Ectodermal cell (in vitro differentiated cells): Measurements from ENCODE around the gene ECT2L.

Experiments used
- H3K27ac ChIP-seq: 2 replicates; pipeline ENCODE4 v1.7.0; 2013; ENCODE audit warnings: mild to moderate bottlenecking, low read depth, low read length; ENCODE audit not compliant: insufficient read depth, poor library complexity, severe bottlenecking
- H3K27me3 ChIP-seq: 2 replicates; pipeline ENCODE4 v1.7.0; 2013; ENCODE audit warnings: mild to moderate bottlenecking, low read length; ENCODE audit not compliant: insufficient read depth, control insufficient read depth, poor library complexity, severe bottlenecking
- H3K36me3 ChIP-seq: one replicate; pipeline ENCODE4 v1.7.0; 2013; ENCODE audit warnings: low read length; ENCODE audit not compliant: control insufficient read depth, insufficient read depth
- H3K4me1 ChIP-seq: one replicate; pipeline ENCODE4 v1.7.0; 2013; ENCODE audit warnings: low read length; ENCODE audit not compliant: control insufficient read depth, insufficient read depth
- H3K4me3 ChIP-seq: 2 replicates; pipeline ENCODE4 v1.7.0; 2013; ENCODE audit warnings: low read depth, low read length, control low read depth; ENCODE audit not compliant: insufficient read depth
- H3K9me3 ChIP-seq: 2 replicates; pipeline ENCODE4 v1.7.0; 2013; ENCODE audit warnings: mild to moderate bottlenecking, low read length, moderate library complexity; ENCODE audit not compliant: control insufficient read depth
- WGBS, 2 experiments: methylation state at CpG; one replicate each; pipeline ENCODE4 v1.1.7; 2013; ENCODE audit warnings: missing lambda C conversion rate in 2 of 2; 5-methylcytosine and 5-hydroxymethylcytosine counted together

ECT2L gene

GRCh38 chr6:138778331-138778730, 17.6 kb upstream of the ECT2L start:
- no peaks in the 10 kb centered on the region for H3K36me3 ChIP-seq
- WGBS, 2 experiments, result 89 to 91% methylated on average over 6 of the region's 6 CpGs
- no peak overlapping the region for H3K4me3 ChIP-seq
- no peaks in the 10 kb centered on the region for H3K9me3 ChIP-seq
- H3K27me3 ChIP-seq, result no peaks in the 10 kb centered on the region
- H3K27ac ChIP-seq, result no peak overlapping the region
- H3K4me1 ChIP-seq, result no peaks in the 10 kb centered on the region

GRCh38 chr6:138782243-138782642, 13.6 kb upstream of the ECT2L start:
- H3K36me3 ChIP-seq, result no peaks in the 10 kb centered on the region
- H3K27ac ChIP-seq, result no peak overlapping the region
- H3K9me3 ChIP-seq, result no peaks in the 10 kb centered on the region
- H3K4me1 ChIP-seq, result no peaks in the 10 kb centered on the region
- WGBS, 2 experiments, result 88 to 93% methylated on average over 4 of the region's 4 CpGs
- H3K27me3 ChIP-seq, result no peaks in the 10 kb centered on the region
- no peak overlapping the region for H3K4me3 ChIP-seq

GRCh38 chr6:138785079-138785478, 10.8 kb upstream of the ECT2L start:
- 93 to 95% methylated on average over 4 of the region's 4 CpGs for WGBS, 2 experiments
- H3K4me3 ChIP-seq, result no peak overlapping the region
- no peaks in the 10 kb centered on the region for H3K27me3 ChIP-seq
- no peaks in the 10 kb centered on the region for H3K9me3 ChIP-seq
- no peaks in the 10 kb centered on the region for H3K4me1 ChIP-seq
- no peaks in the 10 kb centered on the region for H3K36me3 ChIP-seq
- no peak overlapping the region for H3K27ac ChIP-seq

GRCh38 chr6:138785980-138786379, 9.9 kb upstream of the ECT2L start:
- H3K27ac ChIP-seq, result no peak overlapping the region
- H3K4me3 ChIP-seq, result no peak overlapping the region
- no peaks in the 10 kb centered on the region for H3K36me3 ChIP-seq
- WGBS, 2 experiments, result 90 to 93% methylated on average over 3 of the region's 3 CpGs
- H3K27me3 ChIP-seq, result no peaks in the 10 kb centered on the region
- H3K9me3 ChIP-seq, result no peaks in the 10 kb centered on the region
- H3K4me1 ChIP-seq, result no peaks in the 10 kb centered on the region

GRCh38 chr6:138787138-138787537, 8.7 kb upstream of the ECT2L start:
- no peak overlapping the region for H3K27ac ChIP-seq
- WGBS, 2 experiments, result 92% methylated on average over 1 of the region's 1 CpG; no CpG with 5 or more reads in 1 of the 2 experiments
- H3K4me3 ChIP-seq, result no peak overlapping the region
- no peaks in the 10 kb centered on the region for H3K9me3 ChIP-seq
- no peaks in the 10 kb centered on the region for H3K4me1 ChIP-seq
- no peaks in the 10 kb centered on the region for H3K27me3 ChIP-seq
- H3K36me3 ChIP-seq, result no peaks in the 10 kb centered on the region

- Histone ChIP-seq H3K4me1 (no peaks in the 10 kb centered on the region), H3K27ac (no peak overlapping the region), H3K4me3 (no peak overlapping the region), H3K27me3 (peaks cover 21% of the 10 kb centered on the region), H3K36me3 (no peaks in the 10 kb centered on the region), H3K9me3 (no peaks in the 10 kb centered on the region)
- 100% methylated on average over 1 of the region's 2 CpGs for WGBS, 2 experiments
Observed at GRCh38 chr6:138796771-138797170, 884 bp downstream of the ECT2L start.

- H3K4me3 ChIP-seq, result no peak overlapping the region
- WGBS, 2 experiments, result 65 to 88% methylated on average over 2 to 4 of the region's 4 CpGs
- no peaks in the 10 kb centered on the region for H3K9me3 ChIP-seq
- no peak overlapping the region for H3K27ac ChIP-seq
- no peaks in the 10 kb centered on the region for H3K36me3 ChIP-seq
- H3K27me3 ChIP-seq, result peaks cover 21% of the 10 kb centered on the region
- H3K4me1 ChIP-seq, result no peaks in the 10 kb centered on the region
Observed at GRCh38 chr6:138797806-138798446, 2.0 kb downstream of the ECT2L start.

GRCh38 chr6:138800377-138801150, 4.7 kb downstream of the ECT2L start:
- Histone ChIP-seq H3K9me3 (no peaks in the 10 kb centered on the region), H3K27ac (no peak overlapping the region), H3K27me3 (peaks cover 17% of the 10 kb centered on the region), H3K4me3 (no peak overlapping the region), H3K4me1 (no peaks in the 10 kb centered on the region), H3K36me3 (no peaks in the 10 kb centered on the region)
- WGBS, 2 experiments, result 37 to 41% methylated on average over 2 of the region's 2 CpGs

- 93 to 94% methylated on average over 2 of the region's 2 CpGs for WGBS, 2 experiments
- Histone ChIP-seq H3K4me3 (no peak overlapping the region), H3K4me1 (no peaks in the 10 kb centered on the region), H3K27ac (no peak overlapping the region), H3K9me3 (no peaks in the 10 kb centered on the region), H3K27me3 (no peaks in the 10 kb centered on the region), H3K36me3 (no peaks in the 10 kb centered on the region)
Observed at GRCh38 chr6:138803331-138803730, 7.4 kb downstream of the ECT2L start.

- 96 to 100% methylated on average over 2 of the region's 4 CpGs for WGBS, 2 experiments
- H3K27ac ChIP-seq, result no peak overlapping the region
- H3K27me3 ChIP-seq, result no peaks in the 10 kb centered on the region
- H3K4me3 ChIP-seq, result no peak overlapping the region
- H3K36me3 ChIP-seq, result no peaks in the 10 kb centered on the region
- H3K9me3 ChIP-seq, result no peaks in the 10 kb centered on the region
- no peaks in the 10 kb centered on the region for H3K4me1 ChIP-seq
Observed at GRCh38 chr6:138803861-138804260, 8.0 kb downstream of the ECT2L start.
